ENCODE results near the gene SYPL1. TPM values are rescaled to one million over a fixed set of nuclear protein-coding genes. Genes with fewer than 3 reads are reported as not detected.

SYPL1 gene
- total and polyA plus RNA-seq, 9 of the 15 experiments (the other 6 are each of a cell fraction or from before 2014, with no cell fraction given) = 23.8 to 214 (median 70.2) TPM

GRCh38 chr7:106054156-106054910 lies 57.8 kb downstream of the SYPL1 start:
- DNase-seq (ENCODE audit: extremely low read depth in 1 of 4, low spot score in 3 of 4) (no peak), ATAC-seq (no peak), FAIRE-seq (no peak)
- Histone ChIP-seq H3K4me2 (ENCODE audit: insufficient read depth, low read length) (no peak overlapping the region), H3K9ac (ENCODE audit: insufficient read depth in 1 of 2, low read depth in 2 of 2, low read length in 2 of 2) (0 out of 4 replicates have a peak overlapping the region, but pooled peaks of 1 of the 2 experiments have one; percentile 10), H2AFZ (ENCODE audit: low read depth, low read length) (no peak overlapping the region), H3K4me1 (replicated peaks in 1 of 2; ENCODE audit: control insufficient read depth in 2 of 2, insufficient read depth in 2 of 2, low read length in 2 of 2) (peaks cover 0 to 4% of the 10 kb centered on the region in 2 experiments; a peak in 2 of 5 replicates), H3K36me3 (ENCODE audit: control insufficient read depth, insufficient read depth, low read length) (no peaks in the 10 kb centered on the region), H3K9me3 (replicated peaks; ENCODE audit: control insufficient read depth, insufficient read depth, low read depth, low read length) (0 out of 2 replicates have a peak, but pooled peaks cover 2% of the 10 kb centered on the region), H4K20me1 (replicated peaks; ENCODE audit: control insufficient read depth, insufficient read depth, low read length) (peaks cover 7% of the 10 kb centered on the region; the same call in 1 of the 2 replicates), H3K27ac (ENCODE audit: extremely low read depth, low read depth, low read length) (no peak overlapping the region), H3K4me3 (no peak overlapping the region), H3K27me3 (ENCODE audit: control insufficient read depth in 2 of 2, insufficient read depth in 2 of 2, low read length in 2 of 2) (peaks cover 53 to 78% of the 10 kb centered on the region in 2 experiments), H3K79me2 (ENCODE audit: control insufficient read depth, insufficient read depth, low read length) (no peaks in the 10 kb centered on the region), H3K9me1 (ENCODE audit: control insufficient read depth, insufficient read depth, low read length) (no peaks in the 10 kb centered on the region)
- CTCF ChIA-PET (ENCODE audit: low intra/inter-chr PET ratio) = interaction anchor here (0.5 kb wide), 1 partner anchor 403 kb away, joined by 4 read pairs; no protein-coding TSS in a partner anchor
- TF ChIP-seq ATF2 (CRISPR knock-in tag; IDR thresholded peaks at IDR 0.05) (0 out of 2 replicates have a peak, but pooled peaks have one; percentile 31), ZNF384 (IDR thresholded peaks at IDR 0.05; ENCODE audit: low read depth, low read length) (no peak)
- in situ Hi-C loops (cut with MboI) (no loop called here), intact Hi-C loops (cut with micrococcal nuclease) (no loop called here)
- no TSS peak for BruUV-seq (replicated peaks)
- POLR2A ChIA-PET = interaction anchor here (1.7 kb wide), 1 partner anchor 31 kb away, joined by 5 read pairs; no protein-coding TSS in a partner anchor
- 2% methylated on average over 11 of the region's 11 CpGs for WGBS (ENCODE audit: insufficient coverage, low coverage, missing lambda C conversion rate)

All from K562 (cell line).